K562 (cell line): ENCODE measurements around the gene SCO1. TPM values are rescaled to one million over a fixed set of nuclear protein-coding genes. Genes with fewer than 3 reads are reported as not detected.
A peak's percentile ranks its signal among the peaks of the same experiment; 100 is the strongest.

Experiments
- KHSRP ChIP-seq: fragments of 450-650 bp; IDR thresholded peaks from 2 replicates; pipeline ENCODE4 v1.6.1; 2017
- polyA plus RNA-seq, 8 experiments: library from polyadenylated mRNA; depleted of rRNA in 4 of 8; stranded (reverse) in 5 of 8; unstranded in 3 of 8; fragments of >200 nt; fragmentation: Nextera tagmentation in 2 of 8; fragmentation: Illumina TruSeq in 1 of 8; extraction: Ambion mirVana in 2 of 8; extraction: Trizol in 1 of 8; gene quantifications; 2 replicates each; pipeline versions ENCODE4 v1.2.1 to v1.2.3, GENCODE V29; 2011 to 2014; ENCODE audit warnings: inconsistent platforms in 1 of 8, missing spikeins in 1 of 8
- total RNA-seq, 7 experiments: library from RNA; depleted of rRNA in 6 of 7; stranded (reverse); fragments of >200 nt in 6 of 7; fragmentation: Illumina TruSeq in 2 of 7; extraction: Trizol in 2 of 7; gene quantifications; 2 replicates each; pipeline versions ENCODE4 v1.2.1 to v1.2.3, GENCODE V29; 2011 to 2021; ENCODE audit warnings: low replicate concordance in 1 of 7
- TF ChIP-seq, protein P1 (sequence below), 2 experiments: fragments of 450-650 bp; formaldehyde crosslinking in 1 of 2; IDR thresholded peaks; 2 replicates each; pipeline versions ENCODE4 v1.4.0 to v1.6.1; 2014 to 2020; ENCODE audit warnings: mild to moderate bottlenecking in 2 of 2, borderline replicate concordance in 1 of 2, low read depth in 1 of 2

The SCO1 gene
- total and polyA plus RNA-seq, 9 of the 15 experiments (the other 6 are each of a cell fraction or from before 2014, with no cell fraction given): 7.1 to 40.9 (median 22.1) TPM

DNA sequence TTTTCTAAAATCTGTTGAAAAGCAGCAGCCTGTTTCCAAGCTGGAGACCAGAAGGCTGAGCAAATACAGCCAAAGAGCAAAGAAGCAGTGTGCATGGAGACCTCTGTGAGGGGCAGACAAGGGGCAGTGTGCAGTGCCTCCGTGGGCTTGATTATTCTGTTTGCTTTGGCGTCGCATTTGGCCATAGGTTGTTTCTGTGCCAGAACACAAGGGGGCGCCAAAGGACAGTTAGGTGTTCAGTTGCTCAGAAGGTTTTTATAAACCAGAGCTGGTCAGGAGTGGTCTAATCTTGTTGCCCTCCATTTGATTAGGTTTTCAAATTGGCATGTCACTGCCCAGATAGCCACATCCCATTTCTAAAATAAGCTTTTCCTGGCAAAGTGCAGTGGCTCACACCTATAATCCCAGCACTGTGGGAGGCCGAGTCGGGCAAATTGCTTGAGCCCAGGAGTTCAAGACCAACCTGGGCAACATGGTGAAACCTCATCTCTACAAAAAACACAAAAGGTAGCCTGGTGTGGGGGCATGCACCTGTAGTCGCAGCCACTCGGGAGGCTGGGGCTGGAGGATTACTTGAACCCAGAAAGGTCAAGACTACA, 50.8 kb downstream of the SCO1 start (continued):
- TF ChIP-seq, protein P1, sequence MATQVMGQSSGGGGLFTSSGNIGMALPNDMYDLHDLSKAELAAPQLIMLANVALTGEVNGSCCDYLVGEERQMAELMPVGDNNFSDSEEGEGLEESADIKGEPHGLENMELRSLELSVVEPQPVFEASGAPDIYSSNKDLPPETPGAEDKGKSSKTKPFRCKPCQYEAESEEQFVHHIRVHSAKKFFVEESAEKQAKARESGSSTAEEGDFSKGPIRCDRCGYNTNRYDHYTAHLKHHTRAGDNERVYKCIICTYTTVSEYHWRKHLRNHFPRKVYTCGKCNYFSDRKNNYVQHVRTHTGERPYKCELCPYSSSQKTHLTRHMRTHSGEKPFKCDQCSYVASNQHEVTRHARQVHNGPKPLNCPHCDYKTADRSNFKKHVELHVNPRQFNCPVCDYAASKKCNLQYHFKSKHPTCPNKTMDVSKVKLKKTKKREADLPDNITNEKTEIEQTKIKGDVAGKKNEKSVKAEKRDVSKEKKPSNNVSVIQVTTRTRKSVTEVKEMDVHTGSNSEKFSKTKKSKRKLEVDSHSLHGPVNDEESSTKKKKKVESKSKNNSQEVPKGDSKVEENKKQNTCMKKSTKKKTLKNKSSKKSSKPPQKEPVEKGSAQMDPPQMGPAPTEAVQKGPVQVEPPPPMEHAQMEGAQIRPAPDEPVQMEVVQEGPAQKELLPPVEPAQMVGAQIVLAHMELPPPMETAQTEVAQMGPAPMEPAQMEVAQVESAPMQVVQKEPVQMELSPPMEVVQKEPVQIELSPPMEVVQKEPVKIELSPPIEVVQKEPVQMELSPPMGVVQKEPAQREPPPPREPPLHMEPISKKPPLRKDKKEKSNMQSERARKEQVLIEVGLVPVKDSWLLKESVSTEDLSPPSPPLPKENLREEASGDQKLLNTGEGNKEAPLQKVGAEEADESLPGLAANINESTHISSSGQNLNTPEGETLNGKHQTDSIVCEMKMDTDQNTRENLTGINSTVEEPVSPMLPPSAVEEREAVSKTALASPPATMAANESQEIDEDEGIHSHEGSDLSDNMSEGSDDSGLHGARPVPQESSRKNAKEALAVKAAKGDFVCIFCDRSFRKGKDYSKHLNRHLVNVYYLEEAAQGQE (IDR thresholded peaks at IDR 0.05; ENCODE audit: borderline replicate concordance): peak; percentile 33; the same call in 1 of the 2 replicates
- TF ChIP-seq, protein P1 (CRISPR knock-in tag; IDR thresholded peaks at IDR 0.05; ENCODE audit: low read depth): no peak
- TF ChIP-seq KHSRP: no peak
